ENCODE results near the gene THAP11. TPM values are rescaled to one million over a fixed set of nuclear protein-coding genes. Genes with fewer than 3 reads are reported as not detected.

The THAP11 gene
- total and polyA plus RNA-seq, 2 of the 13 experiments (the other 11 are each of a cell fraction or from before 2014, with no cell fraction given), result 44.2 to 53.4 TPM

DNA sequence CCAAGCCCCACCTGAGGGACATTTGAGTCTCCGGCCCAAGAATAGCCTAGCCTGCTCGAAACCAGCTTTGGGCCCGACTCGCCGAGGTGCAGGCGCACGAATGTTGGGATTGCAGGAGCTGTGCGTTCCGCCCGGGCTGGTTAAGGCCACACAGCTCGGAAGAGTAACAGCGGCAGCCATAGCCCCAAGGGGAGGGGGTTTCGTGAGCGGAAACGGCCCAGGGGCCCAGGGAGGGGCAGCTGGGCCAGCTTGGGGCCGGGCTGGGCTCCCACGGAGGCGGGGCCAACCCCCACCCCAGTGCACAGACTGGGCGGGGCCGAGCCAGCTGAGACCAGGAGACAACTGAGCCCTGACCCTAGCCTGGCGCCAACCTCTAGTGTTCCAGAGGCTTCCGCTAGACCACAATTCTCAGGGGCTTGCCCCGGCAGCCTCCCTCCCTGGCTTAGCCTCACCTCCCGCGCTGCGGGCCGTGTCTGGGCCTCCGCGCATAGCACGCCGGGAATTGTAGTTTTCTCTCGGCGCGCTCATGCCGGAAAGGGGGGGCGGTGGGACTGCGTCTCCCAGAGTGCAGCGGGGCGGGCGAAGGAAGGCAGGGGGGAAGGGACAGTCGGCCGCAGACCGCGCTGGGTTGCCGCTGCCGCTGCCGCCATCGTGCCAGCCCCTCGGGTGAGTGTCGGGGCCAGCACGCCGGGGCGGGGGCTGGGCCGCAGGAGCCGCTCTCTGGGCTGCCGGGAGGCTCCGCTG lies 4.4 kb downstream of the THAP11 start, which contains the start of gene NUTF2 (continued):
- TF ChIP-seq, protein P1, sequence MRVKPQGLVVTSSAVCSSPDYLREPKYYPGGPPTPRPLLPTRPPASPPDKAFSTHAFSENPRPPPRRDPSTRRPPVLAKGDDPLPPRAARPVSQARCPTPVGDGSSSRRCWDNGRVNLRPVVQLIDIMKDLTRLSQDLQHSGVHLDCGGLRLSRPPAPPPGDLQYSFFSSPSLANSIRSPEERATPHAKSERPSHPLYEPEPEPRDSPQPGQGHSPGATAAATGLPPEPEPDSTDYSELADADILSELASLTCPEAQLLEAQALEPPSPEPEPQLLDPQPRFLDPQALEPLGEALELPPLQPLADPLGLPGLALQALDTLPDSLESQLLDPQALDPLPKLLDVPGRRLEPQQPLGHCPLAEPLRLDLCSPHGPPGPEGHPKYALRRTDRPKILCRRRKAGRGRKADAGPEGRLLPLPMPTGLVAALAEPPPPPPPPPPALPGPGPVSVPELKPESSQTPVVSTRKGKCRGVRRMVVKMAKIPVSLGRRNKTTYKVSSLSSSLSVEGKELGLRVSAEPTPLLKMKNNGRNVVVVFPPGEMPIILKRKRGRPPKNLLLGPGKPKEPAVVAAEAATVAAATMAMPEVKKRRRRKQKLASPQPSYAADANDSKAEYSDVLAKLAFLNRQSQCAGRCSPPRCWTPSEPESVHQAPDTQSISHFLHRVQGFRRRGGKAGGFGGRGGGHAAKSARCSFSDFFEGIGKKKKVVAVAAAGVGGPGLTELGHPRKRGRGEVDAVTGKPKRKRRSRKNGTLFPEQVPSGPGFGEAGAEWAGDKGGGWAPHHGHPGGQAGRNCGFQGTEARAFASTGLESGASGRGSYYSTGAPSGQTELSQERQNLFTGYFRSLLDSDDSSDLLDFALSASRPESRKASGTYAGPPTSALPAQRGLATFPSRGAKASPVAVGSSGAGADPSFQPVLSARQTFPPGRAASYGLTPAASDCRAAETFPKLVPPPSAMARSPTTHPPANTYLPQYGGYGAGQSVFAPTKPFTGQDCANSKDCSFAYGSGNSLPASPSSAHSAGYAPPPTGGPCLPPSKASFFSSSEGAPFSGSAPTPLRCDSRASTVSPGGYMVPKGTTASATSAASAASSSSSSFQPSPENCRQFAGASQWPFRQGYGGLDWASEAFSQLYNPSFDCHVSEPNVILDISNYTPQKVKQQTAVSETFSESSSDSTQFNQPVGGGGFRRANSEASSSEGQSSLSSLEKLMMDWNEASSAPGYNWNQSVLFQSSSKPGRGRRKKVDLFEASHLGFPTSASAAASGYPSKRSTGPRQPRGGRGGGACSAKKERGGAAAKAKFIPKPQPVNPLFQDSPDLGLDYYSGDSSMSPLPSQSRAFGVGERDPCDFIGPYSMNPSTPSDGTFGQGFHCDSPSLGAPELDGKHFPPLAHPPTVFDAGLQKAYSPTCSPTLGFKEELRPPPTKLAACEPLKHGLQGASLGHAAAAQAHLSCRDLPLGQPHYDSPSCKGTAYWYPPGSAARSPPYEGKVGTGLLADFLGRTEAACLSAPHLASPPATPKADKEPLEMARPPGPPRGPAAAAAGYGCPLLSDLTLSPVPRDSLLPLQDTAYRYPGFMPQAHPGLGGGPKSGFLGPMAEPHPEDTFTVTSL (CRISPR knock-in tag; IDR thresholded peaks at IDR 0.05; ENCODE audit: borderline replicate concordance), result peak; percentile 80; the same call in 1 of the 2 replicates
- TF ChIP-seq, protein P2, sequence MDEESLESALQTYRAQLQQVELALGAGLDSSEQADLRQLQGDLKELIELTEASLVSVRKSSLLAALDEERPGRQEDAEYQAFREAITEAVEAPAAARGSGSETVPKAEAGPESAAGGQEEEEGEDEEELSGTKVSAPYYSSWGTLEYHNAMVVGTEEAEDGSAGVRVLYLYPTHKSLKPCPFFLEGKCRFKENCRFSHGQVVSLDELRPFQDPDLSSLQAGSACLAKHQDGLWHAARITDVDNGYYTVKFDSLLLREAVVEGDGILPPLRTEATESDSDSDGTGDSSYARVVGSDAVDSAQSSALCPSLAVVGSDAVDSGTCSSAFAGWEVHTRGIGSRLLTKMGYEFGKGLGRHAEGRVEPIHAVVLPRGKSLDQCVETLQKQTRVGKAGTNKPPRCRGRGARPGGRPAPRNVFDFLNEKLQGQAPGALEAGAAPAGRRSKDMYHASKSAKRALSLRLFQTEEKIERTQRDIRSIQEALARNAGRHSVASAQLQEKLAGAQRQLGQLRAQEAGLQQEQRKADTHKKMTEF (CRISPR knock-in tag; IDR thresholded peaks at IDR 0.05), result peak; percentile 97
- TF ChIP-seq ZEB1 (IDR thresholded peaks at IDR 0.05; ENCODE audit: insufficient replicate concordance, low read depth) (no peak), SIN3A (IDR thresholded peaks at IDR 0.05; ENCODE audit: borderline replicate concordance, low read depth, low read length) (peak; percentile 85; the same call in 1 of the 2 replicates), KLF16 (CRISPR knock-in tag; IDR thresholded peaks at IDR 0.05) (peak in 1 of 2 experiments; percentile 85; a peak in 1 of 4 replicates), DMAP1 (CRISPR knock-in tag; IDR thresholded peaks at IDR 0.05) (peak; percentile 86), TRIM24 (CRISPR knock-in tag; IDR thresholded peaks at IDR 0.05) (no peak), PAX8 (CRISPR knock-in tag; IDR thresholded peaks at IDR 0.05; ENCODE audit: borderline replicate concordance) (peak; percentile 96), KLF13 (CRISPR knock-in tag; IDR thresholded peaks at IDR 0.05) (peak; percentile 67; the same call in 1 of the 2 replicates), MZF1 (CRISPR knock-in tag; IDR thresholded peaks at IDR 0.05; ENCODE audit: borderline replicate concordance) (no peak), KLF9 (CRISPR knock-in tag; IDR thresholded peaks at IDR 0.05; ENCODE audit: low read depth) (peak; percentile 60; the same call in 1 of the 2 replicates), ZMYM4 (CRISPR knock-in tag; IDR thresholded peaks at IDR 0.05) (peak; percentile 69; the same call in 1 of the 2 replicates), ARNT2 (CRISPR knock-in tag; IDR thresholded peaks at IDR 0.05; ENCODE audit: low read depth) (peak; percentile 84), SMARCC2 (IDR thresholded peaks at IDR 0.05) (no peak), ELF1 (CRISPR knock-in tag; IDR thresholded peaks at IDR 0.05) (peak; percentile 93)
- TF ChIP-seq, protein P3, sequence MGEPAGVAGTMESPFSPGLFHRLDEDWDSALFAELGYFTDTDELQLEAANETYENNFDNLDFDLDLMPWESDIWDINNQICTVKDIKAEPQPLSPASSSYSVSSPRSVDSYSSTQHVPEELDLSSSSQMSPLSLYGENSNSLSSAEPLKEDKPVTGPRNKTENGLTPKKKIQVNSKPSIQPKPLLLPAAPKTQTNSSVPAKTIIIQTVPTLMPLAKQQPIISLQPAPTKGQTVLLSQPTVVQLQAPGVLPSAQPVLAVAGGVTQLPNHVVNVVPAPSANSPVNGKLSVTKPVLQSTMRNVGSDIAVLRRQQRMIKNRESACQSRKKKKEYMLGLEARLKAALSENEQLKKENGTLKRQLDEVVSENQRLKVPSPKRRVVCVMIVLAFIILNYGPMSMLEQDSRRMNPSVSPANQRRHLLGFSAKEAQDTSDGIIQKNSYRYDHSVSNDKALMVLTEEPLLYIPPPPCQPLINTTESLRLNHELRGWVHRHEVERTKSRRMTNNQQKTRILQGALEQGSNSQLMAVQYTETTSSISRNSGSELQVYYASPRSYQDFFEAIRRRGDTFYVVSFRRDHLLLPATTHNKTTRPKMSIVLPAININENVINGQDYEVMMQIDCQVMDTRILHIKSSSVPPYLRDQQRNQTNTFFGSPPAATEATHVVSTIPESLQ (CRISPR knock-in tag; conservative IDR thresholded peaks at IDR 0.05), result no peak; the same call in 1 of the 2 replicates
- TF ChIP-seq, protein P4, sequence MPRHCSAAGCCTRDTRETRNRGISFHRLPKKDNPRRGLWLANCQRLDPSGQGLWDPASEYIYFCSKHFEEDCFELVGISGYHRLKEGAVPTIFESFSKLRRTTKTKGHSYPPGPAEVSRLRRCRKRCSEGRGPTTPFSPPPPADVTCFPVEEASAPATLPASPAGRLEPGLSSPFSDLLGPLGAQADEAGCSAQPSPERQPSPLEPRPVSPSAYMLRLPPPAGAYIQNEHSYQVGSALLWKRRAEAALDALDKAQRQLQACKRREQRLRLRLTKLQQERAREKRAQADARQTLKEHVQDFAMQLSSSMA (CRISPR knock-in tag; IDR thresholded peaks at IDR 0.05), result peak; percentile 97
- TF ChIP-seq, protein P5, sequence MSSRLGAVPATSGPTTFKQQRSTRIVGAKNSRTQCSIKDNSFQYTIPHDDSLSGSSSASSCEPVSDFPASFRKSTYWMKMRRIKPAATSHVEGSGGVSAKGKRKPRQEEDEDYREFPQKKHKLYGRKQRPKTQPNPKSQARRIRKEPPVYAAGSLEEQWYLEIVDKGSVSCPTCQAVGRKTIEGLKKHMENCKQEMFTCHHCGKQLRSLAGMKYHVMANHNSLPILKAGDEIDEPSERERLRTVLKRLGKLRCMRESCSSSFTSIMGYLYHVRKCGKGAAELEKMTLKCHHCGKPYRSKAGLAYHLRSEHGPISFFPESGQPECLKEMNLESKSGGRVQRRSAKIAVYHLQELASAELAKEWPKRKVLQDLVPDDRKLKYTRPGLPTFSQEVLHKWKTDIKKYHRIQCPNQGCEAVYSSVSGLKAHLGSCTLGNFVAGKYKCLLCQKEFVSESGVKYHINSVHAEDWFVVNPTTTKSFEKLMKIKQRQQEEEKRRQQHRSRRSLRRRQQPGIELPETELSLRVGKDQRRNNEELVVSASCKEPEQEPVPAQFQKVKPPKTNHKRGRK (CRISPR knock-in tag; IDR thresholded peaks at IDR 0.05), result no peak

Measured in HepG2 (cell line).